HEK293 (cell line): Measurements from ENCODE around the gene GABRA6.

Experiments
- SETDB1 ChIP-seq: IDR thresholded peaks from one replicate; pipeline ENCODE4 v1.6.1; 2017; ENCODE audit warnings: mild to moderate bottlenecking, low read length, moderate library complexity, mixed read lengths; ENCODE audit not compliant: insufficient read length
- SP7 ChIP-seq: fragments of 450-650 bp; formaldehyde crosslinking; IDR thresholded peaks from 2 replicates; pipeline ENCODE4 v1.5.1; 2016; ENCODE audit warnings: missing biosample characterization, missing genetic modification characterization
- ZFP41 ChIP-seq: fragments of 450-650 bp; formaldehyde crosslinking; IDR thresholded peaks from 2 replicates; pipeline ENCODE4 v1.5.1; 2016; ENCODE audit warnings: missing biosample characterization, missing genetic modification characterization, borderline replicate concordance
- ZNF169 ChIP-seq: fragments of 450-650 bp; formaldehyde crosslinking; IDR thresholded peaks from 2 replicates; pipeline ENCODE4 v1.5.1; 2016; ENCODE audit warnings: missing biosample characterization, missing genetic modification characterization
- ZNF76 ChIP-seq: fragments of 450-650 bp; formaldehyde crosslinking; IDR thresholded peaks from 2 replicates; pipeline ENCODE4; 2016; ENCODE audit warnings: low read depth, missing biosample characterization, missing genetic modification characterization, borderline replicate concordance
- TF ChIP-seq, protein P1 (sequence below): fragments of 450-650 bp; formaldehyde crosslinking; IDR thresholded peaks from 2 replicates; pipeline ENCODE4 v1.5.1; 2016; ENCODE audit warnings: missing biosample characterization, missing genetic modification characterization
- TF ChIP-seq, protein P2 (sequence below): fragments of 450-650 bp; formaldehyde crosslinking; IDR thresholded peaks from 2 replicates; pipeline ENCODE4 v1.5.1; 2016; ENCODE audit warnings: missing biosample characterization, missing genetic modification characterization

DNA sequence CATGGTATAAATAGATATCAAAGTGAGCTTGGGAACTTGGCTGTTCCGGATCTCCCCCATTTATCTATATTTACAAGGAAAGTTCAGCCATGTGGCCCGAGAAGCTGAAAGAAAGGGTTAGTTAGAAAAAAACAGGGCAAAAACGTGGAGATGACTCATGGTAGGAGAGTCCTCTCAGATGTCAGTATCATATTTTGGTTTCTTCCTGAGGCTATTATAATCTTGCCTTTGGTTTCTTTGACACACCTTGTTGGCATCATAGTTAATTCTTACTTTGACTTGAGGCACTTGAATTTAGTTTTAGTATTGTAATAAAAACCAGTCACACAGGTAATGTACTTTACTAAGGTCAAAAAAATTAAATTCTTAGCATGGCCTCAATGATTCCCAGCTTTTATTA, 59.9 kb downstream of the GABRA6 start:
- TF ChIP-seq, protein P1, sequence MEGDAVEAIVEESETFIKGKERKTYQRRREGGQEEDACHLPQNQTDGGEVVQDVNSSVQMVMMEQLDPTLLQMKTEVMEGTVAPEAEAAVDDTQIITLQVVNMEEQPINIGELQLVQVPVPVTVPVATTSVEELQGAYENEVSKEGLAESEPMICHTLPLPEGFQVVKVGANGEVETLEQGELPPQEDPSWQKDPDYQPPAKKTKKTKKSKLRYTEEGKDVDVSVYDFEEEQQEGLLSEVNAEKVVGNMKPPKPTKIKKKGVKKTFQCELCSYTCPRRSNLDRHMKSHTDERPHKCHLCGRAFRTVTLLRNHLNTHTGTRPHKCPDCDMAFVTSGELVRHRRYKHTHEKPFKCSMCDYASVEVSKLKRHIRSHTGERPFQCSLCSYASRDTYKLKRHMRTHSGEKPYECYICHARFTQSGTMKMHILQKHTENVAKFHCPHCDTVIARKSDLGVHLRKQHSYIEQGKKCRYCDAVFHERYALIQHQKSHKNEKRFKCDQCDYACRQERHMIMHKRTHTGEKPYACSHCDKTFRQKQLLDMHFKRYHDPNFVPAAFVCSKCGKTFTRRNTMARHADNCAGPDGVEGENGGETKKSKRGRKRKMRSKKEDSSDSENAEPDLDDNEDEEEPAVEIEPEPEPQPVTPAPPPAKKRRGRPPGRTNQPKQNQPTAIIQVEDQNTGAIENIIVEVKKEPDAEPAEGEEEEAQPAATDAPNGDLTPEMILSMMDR (tag by site-specific recombination), result no peak
- TF ChIP-seq ZNF169 (tag by site-specific recombination) (no peak), SETDB1 (no peak), SP7 (tag by site-specific recombination) (no peak), ZNF76 (no peak), ZFP41 (tag by site-specific recombination) (no peak)
- TF ChIP-seq, protein P2, sequence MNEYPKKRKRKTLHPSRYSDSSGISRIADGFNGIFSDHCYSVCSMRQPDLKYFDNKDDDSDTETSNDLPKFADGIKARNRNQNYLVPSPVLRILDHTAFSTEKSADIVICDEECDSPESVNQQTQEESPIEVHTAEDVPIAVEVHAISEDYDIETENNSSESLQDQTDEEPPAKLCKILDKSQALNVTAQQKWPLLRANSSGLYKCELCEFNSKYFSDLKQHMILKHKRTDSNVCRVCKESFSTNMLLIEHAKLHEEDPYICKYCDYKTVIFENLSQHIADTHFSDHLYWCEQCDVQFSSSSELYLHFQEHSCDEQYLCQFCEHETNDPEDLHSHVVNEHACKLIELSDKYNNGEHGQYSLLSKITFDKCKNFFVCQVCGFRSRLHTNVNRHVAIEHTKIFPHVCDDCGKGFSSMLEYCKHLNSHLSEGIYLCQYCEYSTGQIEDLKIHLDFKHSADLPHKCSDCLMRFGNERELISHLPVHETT, result no peak
